ENCODE data around the gene PTTG1IP2.

The PTTG1IP2 gene

DNA sequence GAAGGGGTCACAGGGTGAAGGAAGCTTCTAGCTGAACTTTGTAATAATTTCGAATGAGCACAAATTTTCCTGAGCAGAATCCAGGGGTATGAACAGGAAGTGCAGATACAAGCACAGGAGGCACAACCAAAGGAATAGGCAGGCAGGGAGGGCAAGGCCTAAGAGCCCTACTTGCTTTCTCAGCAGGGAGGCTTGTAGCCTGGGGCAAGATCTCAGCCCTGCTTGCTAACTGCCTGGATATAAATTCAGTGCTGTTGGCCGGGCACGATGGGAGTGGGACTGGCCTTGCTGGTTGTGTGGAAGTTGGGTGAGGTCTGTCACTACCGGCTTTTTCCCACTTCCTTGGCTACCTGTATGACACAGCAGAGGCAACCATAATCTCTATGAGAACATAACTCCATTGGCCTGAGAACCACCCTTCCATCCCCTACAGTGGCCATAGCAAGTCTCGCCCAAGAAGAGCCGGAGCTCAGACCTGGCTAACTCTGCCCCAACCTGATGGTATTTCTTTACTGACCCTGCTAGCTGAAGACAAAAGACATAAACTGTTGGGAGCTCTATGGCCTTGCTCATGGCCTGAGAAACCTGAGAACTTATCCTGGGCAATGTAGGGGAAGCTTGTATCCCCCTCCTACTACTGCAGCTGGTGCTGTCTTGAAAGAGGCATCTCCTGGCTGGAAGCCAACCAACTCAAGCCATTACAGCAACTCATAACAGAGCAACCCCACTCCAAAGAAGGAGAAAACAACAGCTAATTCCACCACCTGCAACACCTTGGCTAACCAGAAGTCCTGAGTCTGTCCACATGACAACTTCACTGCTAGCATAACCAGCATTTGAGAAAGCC, 38.6 kb upstream of the PTTG1IP2 start:
- TF ChIP-seq ZBTB7A (IDR thresholded peaks at IDR 0.05; ENCODE audit: low read depth) (no peak), NFIC (IDR thresholded peaks at IDR 0.05) (no peak), YY1 (IDR thresholded peaks at IDR 0.05; ENCODE audit: low read depth) (no peak), CREB1 (IDR thresholded peaks at IDR 0.05; ENCODE audit: low read depth) (no peak), CEBPB (IDR thresholded peaks at IDR 0.05) (no peak), FOXM1 (IDR thresholded peaks at IDR 0.05; ENCODE audit: borderline replicate concordance, low read depth) (no peak), RAD21 (IDR thresholded peaks at IDR 0.05; ENCODE audit: low read depth) (no peak), EP300 (IDR thresholded peaks at IDR 0.05; ENCODE audit: borderline replicate concordance) (no peak), TCF12 (IDR thresholded peaks at IDR 0.05; ENCODE audit: low read depth) (no peak), EGR1 (IDR thresholded peaks at IDR 0.05) (no peak), TAF1 (IDR thresholded peaks at IDR 0.05; ENCODE audit: low read depth) (no peak), TEAD4 (IDR thresholded peaks at IDR 0.05) (no peak)
- TF ChIP-seq, protein P1, sequence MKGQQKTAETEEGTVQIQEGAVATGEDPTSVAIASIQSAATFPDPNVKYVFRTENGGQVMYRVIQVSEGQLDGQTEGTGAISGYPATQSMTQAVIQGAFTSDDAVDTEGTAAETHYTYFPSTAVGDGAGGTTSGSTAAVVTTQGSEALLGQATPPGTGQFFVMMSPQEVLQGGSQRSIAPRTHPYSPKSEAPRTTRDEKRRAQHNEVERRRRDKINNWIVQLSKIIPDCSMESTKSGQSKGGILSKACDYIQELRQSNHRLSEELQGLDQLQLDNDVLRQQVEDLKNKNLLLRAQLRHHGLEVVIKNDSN (IDR thresholded peaks at IDR 0.05): no peak
- TF ChIP-seq, protein P2, sequence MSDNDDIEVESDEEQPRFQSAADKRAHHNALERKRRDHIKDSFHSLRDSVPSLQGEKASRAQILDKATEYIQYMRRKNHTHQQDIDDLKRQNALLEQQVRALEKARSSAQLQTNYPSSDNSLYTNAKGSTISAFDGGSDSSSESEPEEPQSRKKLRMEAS (IDR thresholded peaks at IDR 0.05): no peak

DNA sequence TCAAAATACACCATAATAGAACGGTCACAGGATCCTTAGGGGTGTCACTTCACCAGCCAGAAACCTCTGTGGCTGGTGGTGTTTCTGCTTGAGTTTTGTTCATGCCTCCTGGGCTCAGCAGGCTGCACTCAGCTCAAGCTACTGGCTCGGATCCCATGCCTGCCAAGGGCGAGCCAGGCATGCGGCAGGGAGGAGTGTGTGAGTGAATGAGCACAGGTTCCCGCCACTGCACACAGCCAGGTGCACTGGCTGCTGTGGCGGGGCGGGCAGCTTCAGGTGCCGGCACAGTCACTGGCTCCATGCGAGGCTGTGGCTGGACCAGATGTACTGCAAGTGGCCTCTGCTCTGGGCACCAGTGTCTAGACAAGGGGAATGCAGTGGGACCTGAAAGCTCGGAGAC, 36.7 kb upstream of the PTTG1IP2 start:
- TF ChIP-seq TAF1 (IDR thresholded peaks at IDR 0.05; ENCODE audit: low read depth): no peak
- TF ChIP-seq, protein P2 (IDR thresholded peaks at IDR 0.05): peak; percentile 70

DNA sequence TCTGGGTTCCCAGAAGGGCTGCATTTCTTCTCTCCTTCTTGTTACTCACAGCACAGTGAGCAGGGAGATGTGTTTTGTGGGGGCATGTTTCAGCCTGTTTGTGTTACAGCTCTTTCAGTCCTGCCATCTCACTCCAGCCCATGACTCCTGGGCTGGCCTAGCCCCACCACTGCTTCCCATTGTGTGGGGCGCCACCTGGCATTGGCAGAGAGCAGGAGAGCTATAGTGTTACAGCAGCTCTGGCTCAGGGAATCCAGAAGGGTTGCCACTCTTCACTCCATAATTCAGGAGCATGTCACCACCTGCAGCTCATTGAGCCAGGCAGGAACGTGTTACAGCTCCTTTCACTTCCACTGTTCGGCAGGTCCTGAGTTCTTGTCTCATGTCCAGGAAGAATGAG, 36.2 kb upstream of the PTTG1IP2 start:
- no peak for TF ChIP-seq YY1 (IDR thresholded peaks at IDR 0.05; ENCODE audit: low read depth)
- TF ChIP-seq, protein P1 (IDR thresholded peaks at IDR 0.05): no peak
- TF ChIP-seq TAF1 (IDR thresholded peaks at IDR 0.05; ENCODE audit: low read depth): no peak
- no peak for TF ChIP-seq EP300 (IDR thresholded peaks at IDR 0.05; ENCODE audit: borderline replicate concordance)
- no peak for TF ChIP-seq CEBPB (IDR thresholded peaks at IDR 0.05)
- TF ChIP-seq ZBTB7A (IDR thresholded peaks at IDR 0.05; ENCODE audit: low read depth): no peak
- TF ChIP-seq, protein P2 (IDR thresholded peaks at IDR 0.05): no peak
- TF ChIP-seq RAD21 (IDR thresholded peaks at IDR 0.05; ENCODE audit: low read depth): no peak
- TF ChIP-seq, protein P3, sequence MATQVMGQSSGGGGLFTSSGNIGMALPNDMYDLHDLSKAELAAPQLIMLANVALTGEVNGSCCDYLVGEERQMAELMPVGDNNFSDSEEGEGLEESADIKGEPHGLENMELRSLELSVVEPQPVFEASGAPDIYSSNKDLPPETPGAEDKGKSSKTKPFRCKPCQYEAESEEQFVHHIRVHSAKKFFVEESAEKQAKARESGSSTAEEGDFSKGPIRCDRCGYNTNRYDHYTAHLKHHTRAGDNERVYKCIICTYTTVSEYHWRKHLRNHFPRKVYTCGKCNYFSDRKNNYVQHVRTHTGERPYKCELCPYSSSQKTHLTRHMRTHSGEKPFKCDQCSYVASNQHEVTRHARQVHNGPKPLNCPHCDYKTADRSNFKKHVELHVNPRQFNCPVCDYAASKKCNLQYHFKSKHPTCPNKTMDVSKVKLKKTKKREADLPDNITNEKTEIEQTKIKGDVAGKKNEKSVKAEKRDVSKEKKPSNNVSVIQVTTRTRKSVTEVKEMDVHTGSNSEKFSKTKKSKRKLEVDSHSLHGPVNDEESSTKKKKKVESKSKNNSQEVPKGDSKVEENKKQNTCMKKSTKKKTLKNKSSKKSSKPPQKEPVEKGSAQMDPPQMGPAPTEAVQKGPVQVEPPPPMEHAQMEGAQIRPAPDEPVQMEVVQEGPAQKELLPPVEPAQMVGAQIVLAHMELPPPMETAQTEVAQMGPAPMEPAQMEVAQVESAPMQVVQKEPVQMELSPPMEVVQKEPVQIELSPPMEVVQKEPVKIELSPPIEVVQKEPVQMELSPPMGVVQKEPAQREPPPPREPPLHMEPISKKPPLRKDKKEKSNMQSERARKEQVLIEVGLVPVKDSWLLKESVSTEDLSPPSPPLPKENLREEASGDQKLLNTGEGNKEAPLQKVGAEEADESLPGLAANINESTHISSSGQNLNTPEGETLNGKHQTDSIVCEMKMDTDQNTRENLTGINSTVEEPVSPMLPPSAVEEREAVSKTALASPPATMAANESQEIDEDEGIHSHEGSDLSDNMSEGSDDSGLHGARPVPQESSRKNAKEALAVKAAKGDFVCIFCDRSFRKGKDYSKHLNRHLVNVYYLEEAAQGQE (IDR thresholded peaks at IDR 0.05; ENCODE audit: low read depth): no peak
- TF ChIP-seq CREB1 (IDR thresholded peaks at IDR 0.05; ENCODE audit: low read depth): no peak
- no peak for TF ChIP-seq FOXM1 (IDR thresholded peaks at IDR 0.05; ENCODE audit: borderline replicate concordance, low read depth)
- TF ChIP-seq EGR1 (IDR thresholded peaks at IDR 0.05): no peak
- TF ChIP-seq TCF12 (IDR thresholded peaks at IDR 0.05; ENCODE audit: low read depth): no peak
- no peak for TF ChIP-seq NFIC (IDR thresholded peaks at IDR 0.05)
- TF ChIP-seq TEAD4 (IDR thresholded peaks at IDR 0.05): no peak

DNA sequence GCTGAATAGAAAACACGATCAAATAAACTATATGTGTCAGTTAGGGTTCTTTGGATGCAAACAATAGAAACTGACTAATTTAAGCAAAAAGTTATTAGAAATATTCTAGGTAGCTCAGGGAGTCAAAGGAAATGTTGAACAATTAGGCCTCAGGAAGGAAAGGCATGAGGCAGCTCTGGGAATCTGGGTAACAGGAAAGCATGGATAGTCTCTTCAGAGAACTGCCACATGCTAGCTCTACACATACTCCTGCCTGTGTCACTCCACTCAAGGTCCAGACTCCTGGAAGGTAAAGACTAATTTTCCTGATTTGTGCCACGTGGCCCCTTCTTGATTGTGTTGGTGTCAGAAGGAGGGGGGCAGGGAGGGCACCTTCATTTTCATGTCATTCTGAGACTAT, 23.8 kb upstream of the PTTG1IP2 start:
- TF ChIP-seq RAD21 (IDR thresholded peaks at IDR 0.05; ENCODE audit: low read depth) (no peak), NFIC (IDR thresholded peaks at IDR 0.05) (no peak), CREB1 (IDR thresholded peaks at IDR 0.05; ENCODE audit: low read depth) (no peak), TCF12 (IDR thresholded peaks at IDR 0.05; ENCODE audit: low read depth) (no peak), YY1 (IDR thresholded peaks at IDR 0.05; ENCODE audit: low read depth) (no peak), FOXM1 (IDR thresholded peaks at IDR 0.05; ENCODE audit: borderline replicate concordance, low read depth) (no peak), ZBTB7A (IDR thresholded peaks at IDR 0.05; ENCODE audit: low read depth) (no peak), EP300 (IDR thresholded peaks at IDR 0.05; ENCODE audit: borderline replicate concordance) (no peak), TAF1 (IDR thresholded peaks at IDR 0.05; ENCODE audit: low read depth) (no peak)

DNA sequence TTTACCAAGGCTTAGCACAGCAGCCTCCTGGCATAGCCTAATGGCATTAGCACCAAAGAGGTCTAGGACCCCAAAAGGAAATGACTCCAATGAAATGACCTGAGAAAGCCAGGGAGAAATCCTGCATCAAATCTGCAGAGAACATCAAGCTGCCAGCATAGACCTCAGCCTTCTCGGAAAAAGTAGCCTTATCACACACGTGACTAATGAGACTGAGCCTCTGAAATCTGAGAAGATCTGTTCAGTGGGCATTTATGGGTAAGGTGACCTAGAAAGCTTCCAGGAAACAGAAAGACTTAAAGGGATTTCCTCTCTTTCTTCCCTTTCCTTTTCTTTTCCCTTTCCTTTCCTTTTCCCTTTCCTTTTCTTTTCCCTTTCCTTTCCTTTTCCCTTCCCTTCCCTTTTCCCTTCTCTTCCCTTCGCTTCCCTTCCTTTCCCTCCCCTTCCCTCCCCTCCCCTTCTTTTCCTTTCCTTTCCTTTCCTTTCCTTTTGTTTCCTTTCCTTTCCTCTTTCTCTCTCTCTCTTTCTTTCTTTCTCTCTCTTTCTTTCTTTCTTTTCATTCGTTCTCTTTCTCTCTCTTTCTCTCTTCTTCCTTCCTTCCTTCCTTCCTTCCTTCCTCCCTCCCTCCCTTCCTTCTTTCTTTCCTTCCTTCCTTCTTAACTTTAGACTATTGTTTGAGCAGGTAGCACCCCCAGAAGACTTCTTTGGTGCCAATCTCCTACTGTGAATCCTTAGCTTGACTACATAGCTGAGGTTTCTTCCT, 23.1 kb upstream of the PTTG1IP2 start:
- TF ChIP-seq TCF12 (IDR thresholded peaks at IDR 0.05; ENCODE audit: low read depth) (no peak), TAF1 (IDR thresholded peaks at IDR 0.05; ENCODE audit: low read depth) (no peak), RAD21 (IDR thresholded peaks at IDR 0.05; ENCODE audit: low read depth) (no peak), CEBPB (IDR thresholded peaks at IDR 0.05) (no peak), FOXM1 (IDR thresholded peaks at IDR 0.05; ENCODE audit: borderline replicate concordance, low read depth) (no peak), YY1 (IDR thresholded peaks at IDR 0.05; ENCODE audit: low read depth) (no peak), TEAD4 (IDR thresholded peaks at IDR 0.05) (no peak), EGR1 (IDR thresholded peaks at IDR 0.05) (no peak)
- TF ChIP-seq, protein P1 (IDR thresholded peaks at IDR 0.05): no peak
- TF ChIP-seq, protein P2 (IDR thresholded peaks at IDR 0.05): no peak
